Measurements from ENCODE around the gene DLG4.

DLG4 gene

DNA sequence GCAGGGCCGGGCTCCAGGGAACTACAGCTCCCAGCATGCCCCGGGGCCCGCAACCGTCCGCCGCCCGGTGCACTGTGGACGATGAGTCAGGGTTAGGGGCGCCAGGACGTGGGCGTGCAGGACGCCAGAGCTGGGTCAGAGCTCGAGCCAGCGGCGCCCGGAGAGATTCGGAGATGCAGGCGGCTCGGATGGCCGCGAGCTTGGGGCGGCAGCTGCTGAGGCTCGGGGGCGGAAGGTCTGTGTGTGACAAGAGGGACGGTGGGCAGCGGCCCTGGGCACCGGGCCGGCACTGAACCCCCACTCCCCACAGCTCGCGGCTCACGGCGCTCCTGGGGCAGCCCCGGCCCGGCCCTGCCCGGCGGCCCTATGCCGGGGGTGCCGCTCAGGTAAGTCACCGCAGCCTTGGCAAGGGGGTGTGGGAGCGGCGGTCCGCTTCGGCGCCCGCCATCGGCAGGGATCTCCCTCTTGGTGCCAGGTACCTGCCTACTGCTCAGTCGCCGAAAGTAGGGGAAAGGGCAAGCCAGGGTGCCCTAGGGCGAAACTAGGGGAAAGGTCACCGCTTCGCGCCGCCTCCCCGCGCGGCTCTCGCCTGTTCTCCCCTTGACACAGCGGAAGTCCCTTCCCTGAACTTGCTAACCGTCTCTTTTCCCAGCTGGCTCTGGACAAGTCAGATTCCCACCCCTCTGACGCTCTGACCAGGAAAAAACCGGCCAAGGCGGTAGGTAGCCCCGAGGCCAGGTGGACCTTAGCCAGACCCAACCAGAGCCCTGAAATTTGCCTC lies at the start of gene DLG4, which contains the start of gene ACADVL:
Gene DLG4, minus strand, starts transcription at position 25 of the 781 bp plus-strand sequence.
Gene ACADVL, plus strand, starts transcription at position 127 of the 781 bp plus-strand sequence. Its CDS starts 47 bp downstream, at position 174.
- peak; percentile 72 for DNase-seq

DNA sequence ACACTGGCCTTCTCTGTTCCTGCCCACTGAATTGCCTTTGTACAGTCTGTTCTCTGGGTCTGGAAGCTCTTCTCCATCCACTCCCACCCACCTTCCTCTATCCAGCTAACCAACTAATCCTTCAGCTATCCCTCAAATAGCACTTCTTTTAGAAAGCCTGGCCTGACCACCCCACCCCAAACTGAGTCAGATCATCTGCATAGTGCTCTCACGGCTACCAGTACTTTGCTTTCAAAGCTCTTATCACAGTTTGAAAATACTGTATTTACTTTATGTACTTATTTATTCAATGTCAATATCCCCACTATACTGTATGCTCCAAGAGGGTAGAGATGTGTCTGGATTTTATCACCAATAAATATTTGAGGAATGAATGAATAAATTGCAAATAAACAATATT lies 47.1 kb upstream of the DLG4 start:
- no peak for DNase-seq

DNA sequence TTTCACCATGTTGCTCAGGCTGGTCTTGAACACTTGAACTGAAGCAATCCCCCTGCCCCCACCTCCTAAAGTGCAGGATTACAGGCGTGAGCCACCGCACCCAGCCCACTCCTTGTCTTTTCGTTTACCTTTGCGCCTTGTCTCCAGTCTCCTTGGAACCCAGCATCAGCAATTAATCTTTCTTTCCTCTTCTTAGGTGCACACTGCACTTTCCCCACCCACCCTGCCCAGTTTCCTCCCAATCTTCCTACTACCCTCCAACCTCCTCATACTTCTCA lies 44.1 kb upstream of the DLG4 start:
- no peak for DNase-seq

DNA sequence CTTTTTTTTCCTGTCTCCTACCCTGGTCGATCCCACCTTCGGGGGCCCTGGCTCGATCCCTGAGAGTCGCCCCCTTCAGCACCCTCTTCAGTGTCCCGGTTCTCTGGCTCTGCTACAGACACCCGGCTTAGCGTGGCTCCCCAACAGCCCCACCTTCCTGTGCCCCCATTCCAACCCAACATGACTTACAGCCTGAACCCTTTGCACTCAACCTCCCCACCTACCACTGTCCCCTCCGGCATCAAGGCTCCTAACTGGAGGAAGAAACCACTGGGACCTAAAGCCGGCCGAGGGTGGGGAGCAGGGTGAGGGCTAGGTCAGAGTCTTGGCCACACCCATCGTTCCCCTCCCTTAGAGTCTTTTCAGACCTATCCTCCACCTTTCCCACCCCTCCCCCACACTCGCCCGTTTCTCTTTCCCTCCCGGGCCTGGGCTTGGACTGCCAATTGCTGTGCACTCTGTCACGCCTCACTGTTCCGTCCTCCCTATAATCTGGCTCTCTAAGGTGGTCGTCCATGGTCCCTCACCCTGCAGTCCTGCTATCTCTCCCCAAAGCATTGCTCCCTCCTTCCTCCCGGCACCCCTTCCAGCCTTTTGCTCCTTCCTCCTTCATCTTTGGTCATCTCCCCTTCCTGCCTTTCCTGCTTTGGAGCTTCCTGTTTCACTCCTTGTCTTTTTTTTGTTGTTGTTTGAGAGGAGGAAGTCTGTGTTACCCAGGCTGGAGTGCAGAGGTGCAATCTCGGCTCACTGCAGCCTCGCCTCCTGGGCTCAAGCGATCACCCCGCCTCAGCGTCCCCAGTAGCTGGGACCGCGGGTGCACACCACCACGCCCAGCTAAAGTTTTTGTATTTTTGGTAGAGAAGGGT lies 43.5 kb upstream of the DLG4 start:
- peak; percentile 16 for DNase-seq

DNA sequence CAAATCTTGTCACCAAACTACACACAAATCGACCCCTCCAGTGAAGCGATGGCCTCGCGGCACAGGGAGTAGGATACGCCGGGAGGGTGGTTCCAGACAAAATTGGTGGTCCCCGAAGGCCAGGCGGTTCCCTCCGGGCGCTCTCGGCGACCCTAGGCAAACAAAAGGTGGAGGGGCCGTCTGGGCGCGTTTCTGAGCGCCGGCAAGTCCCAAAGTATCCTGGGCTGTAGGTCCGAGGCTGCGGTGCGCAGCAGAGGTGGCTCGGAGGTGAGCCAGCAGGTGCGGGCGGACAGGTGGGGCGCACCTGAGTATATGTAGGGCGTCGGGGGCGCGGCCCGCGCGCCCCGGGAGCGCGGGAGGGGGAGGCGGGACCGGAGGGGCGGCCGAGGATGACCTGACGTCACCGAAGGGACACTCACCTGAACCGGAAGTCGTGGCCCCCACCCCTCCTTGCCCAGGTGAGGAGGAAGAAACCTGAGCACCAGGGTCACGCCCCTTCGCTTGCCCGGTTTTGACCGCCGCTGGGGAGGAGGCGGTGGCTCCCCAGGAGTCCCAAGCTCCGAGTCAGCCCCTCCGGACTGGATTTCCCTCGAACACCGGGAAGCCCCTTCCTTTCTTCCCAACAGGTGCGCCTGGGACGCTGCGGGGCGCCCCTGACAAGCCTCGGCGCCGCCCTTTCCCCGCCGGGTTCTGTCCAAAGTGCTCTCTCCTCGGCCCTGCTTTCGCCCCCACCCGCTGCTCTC lies 42.7 kb upstream of the DLG4 start, which contains the start of gene CLDN7:
Gene CLDN7, minus strand, starts transcription at position 287 of the 743 bp plus-strand sequence. CDS start 435 bp downstream, outside the sequence.
- peak; percentile 73 for DNase-seq

GRCh38 chr17:7261379-7262191 lies 41.9 kb upstream of the DLG4 start:
- DNase-seq: no peak

- peak; percentile 17 for DNase-seq
Measured at GRCh38 chr17:7260651-7261378, 41.2 kb upstream of the DLG4 start.

DNA sequence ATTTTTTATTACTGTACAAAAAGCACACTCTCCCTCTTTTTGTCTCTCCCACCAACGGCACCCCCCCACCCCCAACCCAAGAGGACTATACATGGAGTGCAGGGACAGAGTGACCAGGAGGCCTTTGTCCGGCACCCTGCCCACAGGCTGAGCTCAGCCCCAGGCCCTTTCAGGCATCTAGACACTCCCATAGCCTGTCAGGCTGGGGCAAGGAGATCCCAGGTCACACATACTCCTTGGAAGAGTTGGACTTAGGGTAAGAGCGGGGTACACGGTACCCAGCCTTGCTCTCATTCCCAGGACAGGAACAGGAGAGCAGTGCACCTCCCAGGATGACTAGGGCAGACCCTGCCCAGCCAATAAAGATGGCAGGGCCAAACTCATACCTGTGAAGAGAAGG lies 40.5 kb upstream of the DLG4 start:
- DNase-seq: no peak

DNA sequence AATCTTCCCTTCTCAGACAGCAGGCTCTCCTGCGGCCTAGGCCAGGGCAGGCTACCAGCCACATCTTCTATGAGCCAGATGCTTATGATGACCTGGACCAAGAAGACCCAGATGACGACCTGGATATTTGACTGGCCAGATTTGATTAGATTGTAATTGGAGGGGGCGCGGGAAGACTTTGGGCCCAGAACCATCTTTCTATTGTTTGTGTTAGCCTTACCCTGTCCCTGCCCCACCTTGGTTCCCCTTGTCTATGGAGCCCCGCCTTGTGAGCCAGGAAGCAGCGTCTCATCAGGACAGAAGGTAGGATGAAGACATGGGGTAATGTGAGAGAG lies 39.9 kb upstream of the DLG4 start:
- DNase-seq: no peak

GRCh38 chr17:7258731-7259554 lies 39.3 kb upstream of the DLG4 start:
- no peak for DNase-seq

- DNase-seq: no peak
Measured at GRCh38 chr17:7256766-7257456, 37.3 kb upstream of the DLG4 start.

- DNase-seq: no peak
Measured at GRCh38 chr17:7254511-7254910, 34.9 kb upstream of the DLG4 start.

- no peak for DNase-seq
Measured at GRCh38 chr17:7253082-7253481, 33.4 kb upstream of the DLG4 start.

DNA sequence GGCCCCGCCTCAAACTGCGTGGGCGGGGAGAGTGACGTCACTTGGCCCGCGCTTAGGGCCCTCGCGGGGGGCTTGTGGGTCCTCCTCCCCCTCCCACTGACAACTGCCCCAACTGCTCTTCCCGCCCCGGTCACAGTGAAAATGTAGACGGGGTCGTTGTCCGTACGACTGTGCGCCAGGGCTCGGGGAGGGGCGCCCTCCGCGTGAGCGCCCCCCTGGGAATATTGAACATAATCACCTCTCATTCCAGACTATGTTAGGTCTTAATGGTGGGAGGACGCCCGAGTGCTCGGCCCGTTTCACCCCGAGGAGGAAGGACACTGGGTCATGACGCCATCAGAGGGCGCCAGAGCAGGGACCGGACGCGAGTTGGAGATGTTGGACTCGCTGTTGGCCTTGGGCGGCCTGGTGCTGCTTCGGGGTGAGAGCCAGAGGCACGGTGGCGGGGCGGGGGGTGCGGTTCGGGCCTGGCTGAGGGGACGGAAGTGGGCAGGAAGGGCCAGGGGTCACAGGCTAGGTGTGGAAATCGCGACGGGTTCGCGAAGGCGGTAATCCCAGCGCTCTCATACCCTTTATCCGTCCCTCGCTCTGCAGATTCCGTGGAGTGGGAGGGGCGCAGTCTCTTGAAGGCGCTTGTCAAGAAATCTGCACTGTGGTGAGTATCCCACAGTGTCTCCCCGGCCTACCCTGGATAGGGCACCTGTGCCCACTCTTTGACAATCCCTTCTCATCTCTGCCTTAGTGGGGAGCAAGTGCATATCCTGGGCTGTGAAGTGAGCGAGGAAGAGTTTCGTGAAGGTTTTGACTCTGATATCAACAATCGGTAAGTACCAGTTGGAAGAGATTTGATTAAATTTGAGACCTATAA lies 32.8 kb upstream of the DLG4 start, which contains the start of gene ELP5:
Gene ELP5, plus strand, starts transcription at position 40 of the 868 bp plus-strand sequence. Its CDS starts 336 bp downstream, at position 376.
- peak; percentile 93 for DNase-seq

GRCh38 chr17:7251661-7252175 lies 32.1 kb upstream of the DLG4 start, which contains the start of gene CTDNEP1:
Gene CTDNEP1 (minus strand): TSS chr17:7251734. CDS start chr17:7251296, 438 bp downstream.
- DNase-seq: peak; percentile 99

DNA sequence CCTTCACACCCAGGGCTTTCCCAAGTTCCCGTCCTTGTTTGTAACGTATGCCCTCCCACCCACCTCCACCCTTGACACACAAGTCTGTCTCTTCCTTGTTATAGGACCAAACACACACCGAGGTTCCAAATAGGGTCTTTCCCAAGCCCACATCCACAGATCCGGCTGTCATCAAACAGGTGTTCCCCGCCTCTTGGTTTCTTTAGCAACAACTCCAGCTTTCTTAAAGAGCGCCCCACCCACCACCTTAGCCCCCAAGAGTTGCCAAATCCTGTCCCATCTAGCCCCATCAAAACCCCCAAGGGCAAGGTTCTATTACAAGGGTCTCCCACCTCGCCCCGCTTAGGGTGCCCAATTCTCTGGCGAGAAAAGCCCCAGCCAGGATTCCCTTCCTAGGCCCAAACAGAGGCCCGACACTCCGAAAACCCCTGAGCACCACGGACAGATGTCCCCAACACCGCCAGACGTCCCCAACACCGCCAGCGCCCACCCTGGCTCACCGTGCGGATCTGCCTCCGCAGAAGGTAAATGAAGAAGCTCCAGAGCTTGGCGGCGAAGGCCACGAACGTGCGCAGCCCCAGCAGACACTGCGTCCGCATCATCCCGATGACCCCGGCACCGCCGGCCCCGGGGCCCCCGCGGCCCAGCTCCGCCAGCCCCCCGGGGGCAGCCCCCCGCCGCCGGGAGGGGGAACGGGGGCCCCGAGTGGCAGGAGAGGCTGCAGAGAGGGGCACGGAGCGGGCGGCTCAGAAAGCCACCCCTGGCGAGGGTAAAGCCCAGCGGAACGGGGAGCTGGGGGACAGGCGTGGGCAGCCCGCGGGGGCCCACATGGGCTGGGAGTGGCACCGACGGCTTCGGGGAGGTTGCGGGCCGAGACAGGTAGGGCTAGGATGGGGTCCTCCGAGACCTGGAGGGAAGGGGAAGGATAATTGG lies 31.3 kb upstream of the DLG4 start:
- DNase-seq: peak; percentile 8

DNA sequence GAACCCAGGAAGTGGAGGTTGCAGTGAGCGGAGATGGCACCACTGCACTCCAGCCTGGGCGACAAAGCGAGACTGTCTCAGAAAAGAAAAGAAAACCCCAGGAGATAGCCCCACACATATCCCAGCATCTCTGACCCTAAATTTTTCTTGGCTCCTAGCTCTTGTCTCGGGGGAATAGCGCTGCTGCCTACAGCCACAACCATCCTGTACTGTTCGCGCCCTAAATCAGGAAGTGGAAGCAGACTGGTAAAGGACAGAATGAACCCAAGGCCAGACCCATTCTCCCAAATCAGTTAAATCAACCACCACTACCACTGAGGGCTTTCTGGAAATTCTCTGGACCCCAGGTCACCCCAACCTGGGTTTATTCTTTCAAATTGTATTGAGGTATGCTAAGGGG lies 30.2 kb upstream of the DLG4 start:
- no peak for DNase-seq

DNA sequence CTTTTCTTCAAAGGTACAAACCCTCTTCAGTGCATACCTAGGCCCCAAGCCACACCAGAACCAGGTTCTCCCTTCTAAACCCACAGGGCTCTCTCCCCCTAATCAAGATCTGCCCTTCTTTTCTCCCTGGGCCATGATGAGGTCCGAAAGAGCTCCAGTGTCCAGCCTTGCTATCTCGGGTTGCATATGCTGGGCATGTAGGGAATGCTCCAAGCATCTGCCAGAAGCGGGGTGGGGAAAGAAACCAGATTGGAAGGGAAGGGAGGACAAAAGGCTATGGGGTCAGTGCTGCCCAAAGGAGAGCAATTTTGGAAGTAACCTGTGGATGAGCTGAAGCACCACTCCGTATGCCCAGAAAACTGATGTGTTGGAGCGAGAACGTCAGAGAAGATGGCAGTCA lies 29.6 kb upstream of the DLG4 start:
- DNase-seq: no peak
